Stomach (tissue), 4 donors: ENCODE data around the gene PSME3IP1.

Source experiments
- EP300 ChIP-seq: sonication (generic); formaldehyde crosslinking; IDR thresholded peaks from one replicate; pipeline ENCODE4 v1.6.1; 2017; ENCODE audit warnings: antibody characterized with exemption
- POLR2A ChIP-seq, 4 donors: fragments of 450-650 bp; IDR thresholded peaks; one replicate each; pipeline ENCODE4 v1.6.1; 2016; ENCODE audit warnings: antibody characterized with exemption in 4 of 4, control low read depth in 2 of 4, mild to moderate bottlenecking in 1 of 4, moderate library complexity in 1 of 4
- TF ChIP-seq, protein P1 (sequence below), 7 experiments: fragments of 450-650 bp in 4 of 7; fragments of 200-600 bp in 3 of 7; sonication (generic) in 3 of 7; IDR thresholded peaks; one replicate each; pipeline ENCODE4 v1.5.1; 2016 to 2019; ENCODE audit warnings: antibody characterized with exemption in 7 of 7, control low read depth in 2 of 7, mild to moderate bottlenecking in 1 of 7

DNA sequence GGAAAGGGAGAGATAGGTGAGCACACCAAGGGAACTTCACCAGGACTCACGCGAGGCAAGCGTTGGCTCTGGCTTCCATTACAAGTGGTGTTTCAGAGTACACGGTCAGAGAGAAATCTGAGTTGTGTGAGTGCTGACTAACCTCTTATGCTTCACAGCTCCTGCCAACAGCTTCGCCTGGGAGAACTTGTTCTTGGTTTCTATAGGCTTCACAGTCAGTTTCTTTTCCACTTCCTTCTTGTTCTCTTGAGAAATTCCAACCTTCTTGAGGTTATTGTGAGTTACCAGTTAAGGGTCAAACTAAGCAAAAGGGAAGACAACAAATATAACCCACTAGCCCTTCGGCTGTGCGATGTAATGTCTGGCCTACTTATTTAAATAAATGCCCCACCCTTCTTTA is 18.9 kb downstream of the PSME3IP1 start:
- TF ChIP-seq, protein P1, sequence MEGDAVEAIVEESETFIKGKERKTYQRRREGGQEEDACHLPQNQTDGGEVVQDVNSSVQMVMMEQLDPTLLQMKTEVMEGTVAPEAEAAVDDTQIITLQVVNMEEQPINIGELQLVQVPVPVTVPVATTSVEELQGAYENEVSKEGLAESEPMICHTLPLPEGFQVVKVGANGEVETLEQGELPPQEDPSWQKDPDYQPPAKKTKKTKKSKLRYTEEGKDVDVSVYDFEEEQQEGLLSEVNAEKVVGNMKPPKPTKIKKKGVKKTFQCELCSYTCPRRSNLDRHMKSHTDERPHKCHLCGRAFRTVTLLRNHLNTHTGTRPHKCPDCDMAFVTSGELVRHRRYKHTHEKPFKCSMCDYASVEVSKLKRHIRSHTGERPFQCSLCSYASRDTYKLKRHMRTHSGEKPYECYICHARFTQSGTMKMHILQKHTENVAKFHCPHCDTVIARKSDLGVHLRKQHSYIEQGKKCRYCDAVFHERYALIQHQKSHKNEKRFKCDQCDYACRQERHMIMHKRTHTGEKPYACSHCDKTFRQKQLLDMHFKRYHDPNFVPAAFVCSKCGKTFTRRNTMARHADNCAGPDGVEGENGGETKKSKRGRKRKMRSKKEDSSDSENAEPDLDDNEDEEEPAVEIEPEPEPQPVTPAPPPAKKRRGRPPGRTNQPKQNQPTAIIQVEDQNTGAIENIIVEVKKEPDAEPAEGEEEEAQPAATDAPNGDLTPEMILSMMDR (IDR thresholded peaks at IDR 0.05): no peak
- TF ChIP-seq EP300 (no peak), POLR2A (IDR thresholded peaks at IDR 0.05) (no peak)
